Activated CD8-positive, alpha-beta memory T cell treated with anti-CD3 and anti-CD28 coated beads for 24 hours (primary cell): ENCODE results near the gene NUP98.
"Not testable (repeated sequence)": the region's sequence is repeated elsewhere in the genome, so short reads cannot be mapped to it uniquely, and the experiment has no call there.

Source experiments
- DNase-seq: peaks from one replicate; pipeline ENCODE4 v3.0.0-alpha.2; 2020

The NUP98 gene

DNA sequence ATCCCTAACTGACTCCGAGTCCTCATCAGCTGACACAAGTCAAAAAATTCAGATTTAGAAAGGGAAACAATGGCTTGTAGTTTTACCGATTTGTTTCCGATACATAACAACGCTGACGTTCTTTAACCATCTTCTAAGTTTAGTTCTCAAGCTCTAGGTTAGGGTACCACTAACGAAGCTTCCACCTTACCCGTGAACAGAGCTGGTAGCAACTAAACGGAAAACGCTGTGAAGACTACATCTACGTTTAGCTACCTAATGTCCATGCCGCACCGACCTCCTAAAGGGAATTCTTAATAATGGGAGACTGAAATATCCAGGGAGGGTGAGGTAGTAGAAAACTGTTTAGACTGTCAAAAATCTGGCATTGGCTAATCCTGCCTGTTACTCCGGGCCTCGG, 1.0 kb downstream of the NUP98 start:
- peak; percentile 47 for DNase-seq

DNA sequence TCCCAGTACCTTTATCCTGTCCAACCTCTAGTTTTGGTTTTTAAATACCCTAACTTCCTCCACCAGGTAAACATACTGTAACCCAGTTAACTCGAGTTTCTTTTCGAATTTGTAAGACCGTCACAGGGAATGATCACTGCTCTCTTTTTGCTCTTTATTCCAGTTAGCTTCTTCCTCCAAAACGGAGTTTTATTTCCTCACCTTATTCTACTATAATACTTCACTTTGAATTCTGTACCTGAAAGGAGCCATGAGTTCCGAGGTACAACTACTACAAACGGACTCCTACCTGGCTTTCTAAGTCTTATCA, 1.4 kb downstream of the NUP98 start:
- DNase-seq, result no peak

GRCh38 chr11:3795131-3796001, 2.0 kb downstream of the NUP98 start:
- DNase-seq, result peak; percentile 26

DNA sequence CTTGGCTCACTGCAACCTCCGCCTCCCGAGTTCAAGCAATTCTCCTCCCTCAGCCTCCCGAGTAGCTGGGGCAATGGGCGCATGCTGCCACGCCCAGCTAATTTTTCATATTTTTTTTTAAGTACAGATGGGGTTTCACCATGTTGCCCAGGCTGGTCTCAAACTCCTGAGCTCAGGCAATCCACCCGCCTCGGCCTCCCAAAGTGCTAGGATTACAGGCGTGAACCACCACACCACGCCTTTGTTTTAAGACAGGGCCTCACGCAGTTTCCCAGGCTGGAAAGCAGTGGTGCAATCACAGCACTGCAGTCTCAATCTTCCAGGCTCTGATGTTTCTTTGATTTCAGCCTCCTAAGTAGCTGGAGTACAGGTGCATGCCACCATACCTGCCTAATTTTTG, 3.0 kb downstream of the NUP98 start:
- DNase-seq, result peak; percentile 32

GRCh38 chr11:3786781-3787428, 10.4 kb downstream of the NUP98 start:
- DNase-seq, result no peak

- no peak for DNase-seq
These were observed 13.7 kb downstream of the NUP98 start for GRCh38 chr11:3783611-3784010.

- DNase-seq, result no peak
These were observed 14.4 kb downstream of the NUP98 start for GRCh38 chr11:3782963-3783362.

DNA sequence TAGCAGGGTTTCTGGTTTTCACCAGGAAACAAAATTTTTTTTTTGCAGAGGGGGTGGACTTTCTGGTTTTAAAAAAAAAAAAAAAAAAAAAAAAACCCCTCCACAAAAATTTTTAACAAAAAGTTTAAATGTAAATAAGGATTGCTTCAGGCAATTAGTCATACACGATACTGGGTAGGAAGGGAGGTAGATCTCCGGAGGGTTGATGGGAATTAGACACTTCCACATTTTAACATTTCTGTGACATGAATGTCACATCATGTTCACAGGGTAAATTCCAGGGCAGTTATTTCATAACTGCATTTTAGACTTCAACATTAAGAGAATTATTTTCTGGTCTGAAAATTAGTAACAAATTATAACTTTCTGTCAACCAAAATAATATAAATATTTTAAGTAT, 15.9 kb downstream of the NUP98 start:
- DNase-seq, result no peak

DNA sequence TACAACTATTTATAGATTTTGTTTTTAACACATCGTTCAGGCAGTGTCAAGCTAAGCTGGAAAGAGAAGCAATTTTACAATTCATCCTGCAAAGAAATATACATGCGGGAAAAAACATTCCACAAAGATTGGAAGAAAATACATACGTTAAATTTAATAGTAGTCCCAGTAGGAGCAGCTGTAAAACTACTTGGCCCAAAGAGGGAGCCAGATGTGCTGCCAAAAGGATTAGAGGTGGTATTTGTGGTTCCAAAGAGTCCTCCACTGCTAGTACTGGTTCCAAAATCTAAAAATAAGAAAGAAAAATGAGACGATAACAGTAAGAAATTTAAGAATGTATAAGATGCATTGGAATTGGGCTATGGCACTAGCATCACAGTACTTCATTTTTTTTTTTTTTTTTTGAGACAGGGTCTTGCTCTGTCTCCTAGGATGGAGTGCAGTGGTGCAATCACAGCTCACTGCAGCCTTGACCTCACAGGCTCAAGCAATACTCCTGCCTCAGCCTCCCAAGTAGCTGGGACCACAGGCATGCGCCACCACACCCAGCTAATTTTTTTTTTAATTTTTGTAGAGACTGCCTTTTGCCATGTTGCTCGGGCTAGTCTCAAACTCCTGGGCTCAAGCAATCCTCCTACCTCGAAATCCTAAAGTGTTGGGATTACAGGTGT, 21.5 kb downstream of the NUP98 start:
- no peak for DNase-seq

DNA sequence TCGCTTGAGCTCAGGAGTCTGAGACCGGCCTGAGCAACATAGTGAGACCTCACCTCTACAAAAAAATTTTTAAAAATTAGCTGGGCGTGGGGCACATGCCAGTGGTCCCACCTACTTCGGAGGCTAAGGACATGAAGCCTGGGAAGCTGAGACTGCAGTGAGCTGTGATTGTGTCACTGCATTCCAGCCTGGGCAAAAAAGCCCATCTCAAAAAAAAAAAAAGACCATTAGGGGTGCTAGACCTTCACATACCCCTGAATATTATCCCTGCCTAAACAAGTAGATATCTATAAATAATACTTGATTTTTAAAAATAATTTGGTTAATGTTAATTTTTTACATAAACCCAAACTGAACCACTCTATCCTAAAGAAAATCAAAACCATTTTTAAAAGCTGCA, 24.2 kb downstream of the NUP98 start:
- DNase-seq, result no peak

DNA sequence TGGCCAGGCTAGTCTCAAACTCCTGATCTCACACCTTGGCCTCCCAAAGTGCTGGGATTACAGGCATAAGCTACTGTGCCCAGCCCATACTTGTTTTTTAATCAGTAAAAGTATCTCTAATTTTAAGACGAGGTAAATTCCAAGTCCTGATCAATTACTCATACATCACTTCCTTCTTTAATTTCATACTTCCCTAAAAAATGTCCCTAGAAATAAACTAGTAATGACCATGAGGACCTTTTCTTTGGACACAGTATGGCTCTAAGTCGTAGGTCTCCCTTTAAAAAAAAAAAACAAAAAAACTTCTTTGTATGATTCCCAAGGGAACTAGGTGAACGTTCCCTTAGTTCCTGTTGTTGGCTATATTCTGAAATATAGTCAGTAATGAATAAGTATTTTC, 29.8 kb downstream of the NUP98 start:
- DNase-seq, result no peak

DNA sequence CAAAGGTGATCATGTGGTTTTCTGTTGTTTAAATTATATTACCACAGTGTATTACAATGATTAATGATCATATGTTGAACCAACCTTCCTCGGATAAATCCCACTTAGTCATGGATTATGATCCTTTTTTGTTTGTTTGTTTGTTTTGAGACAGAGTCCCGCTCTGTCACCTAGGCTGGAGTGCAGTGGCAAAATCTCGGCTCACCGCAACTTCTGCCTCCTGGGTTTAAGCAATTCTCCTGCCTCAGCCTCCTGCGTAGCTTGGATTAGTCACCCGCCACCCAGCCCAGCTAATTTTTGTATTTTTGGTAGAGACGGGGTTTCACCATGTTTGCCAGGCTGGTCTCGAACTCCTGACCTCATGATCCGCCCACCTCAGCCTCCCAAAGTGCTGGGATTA, 30.5 kb downstream of the NUP98 start:
- DNase-seq, result not testable (repeated sequence)

DNA sequence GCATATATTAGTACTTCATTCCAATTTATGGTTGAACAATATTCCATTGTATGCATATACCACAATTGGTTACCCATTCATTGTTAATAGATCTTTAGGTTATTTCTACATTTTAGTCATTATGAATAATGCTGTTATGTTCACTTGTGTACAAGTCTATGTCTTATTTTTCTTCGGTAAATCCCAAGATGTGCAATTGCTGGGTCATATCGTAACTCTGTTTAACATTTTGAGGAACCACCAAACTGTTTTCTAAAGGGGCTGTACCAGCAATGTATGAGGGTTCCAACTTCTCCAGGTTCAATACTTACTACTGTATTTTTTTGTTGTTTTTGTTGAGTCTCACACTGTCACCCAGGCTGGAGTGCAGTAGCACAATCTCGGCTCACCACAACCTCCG, 33.1 kb downstream of the NUP98 start:
- DNase-seq, result no peak

DNA sequence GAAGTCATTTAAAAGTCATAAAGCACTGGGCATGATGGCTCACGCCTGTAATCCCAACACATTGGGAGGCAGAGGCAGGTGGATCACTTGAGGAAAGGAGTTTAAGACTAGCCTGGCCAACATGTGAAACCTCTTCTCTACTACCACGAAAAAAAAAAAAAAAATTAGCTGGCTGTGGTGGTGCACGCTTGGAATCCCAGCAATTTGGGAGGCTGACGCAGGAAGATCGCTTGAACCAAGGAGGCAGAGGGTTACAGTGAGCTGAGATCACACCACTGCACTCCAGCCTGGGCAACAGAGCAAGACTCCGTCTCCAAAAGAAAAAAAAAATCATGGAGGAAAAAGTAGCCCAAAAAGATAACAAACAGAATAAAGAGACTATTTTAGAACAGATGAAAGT, 42.2 kb downstream of the NUP98 start:
- DNase-seq, result no peak

GRCh38 chr11:3753110-3753509, 44.2 kb downstream of the NUP98 start:
- DNase-seq, result no peak

DNA sequence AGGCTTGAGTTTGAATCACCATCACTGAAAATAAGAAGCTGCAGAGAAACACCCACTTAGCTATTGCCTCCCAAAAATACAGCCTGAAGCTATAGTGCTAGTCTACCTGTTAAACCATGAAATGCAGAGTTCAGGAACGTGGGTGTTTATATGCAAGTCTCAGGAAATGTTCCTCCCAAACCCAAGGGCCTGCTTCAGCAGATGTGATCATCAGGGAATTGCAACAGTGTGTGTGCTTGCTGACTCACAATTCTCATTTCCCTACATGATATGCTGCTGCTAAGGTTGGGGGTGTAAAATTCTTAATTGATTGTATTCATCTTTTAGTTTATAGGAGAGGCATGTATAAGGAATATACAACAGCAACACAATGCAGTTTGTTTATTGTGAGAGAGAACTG, 49.6 kb downstream of the NUP98 start:
- DNase-seq, result no peak

DNA sequence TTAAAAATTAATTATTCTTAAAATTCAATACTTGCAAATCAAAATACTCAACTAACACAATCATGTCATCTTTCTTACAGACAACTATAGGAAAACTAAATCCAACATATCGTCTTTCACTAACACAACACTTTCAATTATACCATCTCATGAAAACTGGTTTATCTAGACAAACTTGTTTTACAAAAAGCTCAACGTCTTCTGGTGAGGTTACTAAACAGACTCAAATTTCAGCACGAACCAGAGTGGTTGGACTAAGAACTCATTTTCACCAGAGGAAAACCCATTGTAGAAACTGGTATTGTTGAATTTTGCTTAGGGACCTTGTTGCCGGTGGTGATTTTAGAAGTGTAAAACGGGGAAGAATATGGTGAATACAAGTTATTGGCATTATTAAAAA, 52.2 kb downstream of the NUP98 start:
- no peak for DNase-seq

- no peak for DNase-seq
These were observed 58.6 kb downstream of the NUP98 start for GRCh38 chr11:3738723-3739122.

DNA sequence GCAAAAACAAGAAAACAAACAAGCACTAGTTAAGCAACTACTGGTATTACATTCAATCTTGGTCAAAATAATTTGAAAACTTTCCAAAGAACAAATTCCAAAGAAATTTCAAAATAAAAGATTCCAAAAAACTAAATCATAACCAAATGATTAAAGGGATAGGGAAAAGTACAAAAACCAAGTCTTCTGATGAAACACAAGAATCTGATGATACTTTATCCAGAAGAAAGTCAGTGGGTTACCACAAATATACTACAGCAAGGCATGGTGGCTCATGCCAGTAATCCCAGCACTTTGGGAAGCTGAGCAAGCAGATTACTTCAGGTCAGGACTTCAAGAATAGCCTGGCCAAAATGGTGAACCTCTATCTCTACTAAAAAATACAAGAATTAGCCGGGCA, 59.1 kb downstream of the NUP98 start:
- DNase-seq, result no peak

DNA sequence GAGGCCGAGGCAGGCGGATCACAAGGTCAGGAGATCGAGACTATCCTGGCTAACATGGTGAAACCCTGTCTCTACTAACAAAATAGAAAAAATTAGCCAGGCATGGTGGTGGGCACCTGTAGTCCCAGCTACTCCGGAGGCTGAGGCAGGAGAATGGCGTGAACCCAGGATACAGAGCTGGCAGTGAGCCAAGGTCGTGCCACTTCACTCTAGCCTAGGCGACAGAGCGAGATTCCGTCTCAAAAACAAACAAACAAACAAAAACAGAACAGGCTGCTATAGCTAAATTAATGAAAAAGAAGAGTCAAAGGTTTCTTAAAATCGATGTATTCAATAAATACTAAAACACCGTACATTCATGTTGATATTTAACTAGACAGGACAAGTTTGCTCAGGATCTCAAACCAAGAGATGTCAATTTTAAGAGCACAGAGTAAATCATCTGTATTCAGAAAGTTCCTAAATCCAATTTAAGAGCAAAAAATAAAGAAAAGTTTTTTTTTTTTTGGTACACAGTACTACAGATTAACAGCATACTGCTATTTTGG, 59.9 kb downstream of the NUP98 start:
- no peak for DNase-seq

DNA sequence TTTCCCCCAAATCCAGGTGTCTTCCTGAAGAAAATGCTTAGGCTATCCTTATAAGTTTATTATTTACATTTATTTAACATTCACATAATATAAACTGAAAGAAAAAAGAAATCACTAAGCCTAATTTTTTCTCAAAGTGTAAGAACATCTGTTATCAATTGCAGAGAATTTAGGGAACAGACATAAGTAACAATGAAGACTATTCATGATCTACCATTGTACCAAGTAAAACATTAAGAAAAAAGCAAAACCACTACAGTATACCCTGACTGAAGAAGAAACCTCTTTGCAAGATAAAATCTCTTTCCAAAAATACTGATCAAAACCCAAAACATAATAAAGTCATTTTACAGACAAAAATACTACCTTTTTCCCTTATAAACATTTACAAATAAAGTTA, 60.5 kb downstream of the NUP98 start:
- DNase-seq, result no peak

- DNase-seq, result no peak
These were observed 61.5 kb downstream of the NUP98 start for GRCh38 chr11:3735827-3736226.

GRCh38 chr11:3732671-3733436, 64.5 kb downstream of the NUP98 start:
- no peak for DNase-seq
